Left colon (tissue), 2 donors: Measurements from ENCODE around the gene FAM149A. TPM values are rescaled to one million over a fixed set of nuclear protein-coding genes. Genes with fewer than 3 reads are reported as not detected.

Source experiments
- total RNA-seq, 2 donors: library from RNA; stranded (reverse); fragmentation: NEBNext Ultra II Directional; extraction: Animal tissue kit (Norgen Biotek cat#: 25700); gene quantifications; one replicate each; pipeline ENCODE4 v1.2.1, GENCODE V29; 2021
- donor health status: DM: no; HTN: no; CAD: no.
- donor health status: DM: yes; HTN: yes; CAD: no.

FAM149A gene
- total RNA-seq, 2 donors from 2014 or later: 15.2 to 18.4 TPM

Other genes starting within 250 kb of the FAM149A start
- 10 to 100 TPM; 29.0 to 30.4 TPM for gene TLR3, start 35.5 kb upstream of the FAM149A start, total RNA-seq
- gene CYP4V2, start 86.9 kb downstream of the FAM149A start, total RNA-seq: 10 to 100 TPM; 40.9 to 49.5 TPM
- gene KLKB1, start 122.8 kb downstream of the FAM149A start, total RNA-seq: 1 to 10 TPM; 1.2 TPM
- under 1 TPM in 1 of 2 donors, not detected in 1; 0.45 TPM for gene F11, start 161.5 kb downstream of the FAM149A start, total RNA-seq